ENCODE measurements around the gene B3GNT9.

The B3GNT9 gene

DNA sequence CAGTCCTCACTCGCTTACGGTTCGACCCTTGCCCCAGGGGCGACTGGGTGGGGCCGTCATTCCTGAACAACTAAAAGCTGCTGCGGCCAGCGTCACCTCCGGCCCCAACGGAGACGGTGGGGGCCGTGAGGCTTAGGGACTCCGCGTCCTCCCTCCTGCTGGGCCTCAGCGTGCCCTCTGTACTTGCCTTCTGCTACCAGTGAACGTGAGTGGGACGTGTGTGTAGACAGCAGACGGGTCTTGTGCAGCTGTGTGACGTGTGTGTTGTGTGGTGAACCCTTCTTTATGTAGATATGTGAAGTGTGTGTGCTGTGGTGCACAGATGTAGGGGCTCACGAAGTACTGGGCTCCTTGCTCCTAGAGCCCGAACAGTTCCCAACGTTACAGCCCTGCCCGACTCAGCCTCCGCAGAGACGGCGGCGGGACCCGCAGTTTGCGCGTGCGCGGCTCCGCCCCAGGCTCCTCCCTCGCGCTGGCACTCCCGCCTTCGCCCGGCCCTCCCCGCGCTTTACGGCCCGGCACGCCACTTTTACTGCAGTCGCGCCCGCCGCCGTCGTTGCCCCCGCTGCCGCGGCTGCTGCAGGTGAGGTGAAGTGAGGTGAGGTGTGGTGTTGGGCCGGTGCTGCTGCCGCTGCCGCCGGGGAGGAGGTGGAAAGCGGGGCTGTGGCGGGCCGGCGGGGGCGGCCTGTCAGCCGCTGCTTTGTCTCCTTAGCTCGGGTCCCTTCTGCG, 41.2 kb downstream of the B3GNT9 start, which contains the start of gene PHAF1:
Gene PHAF1 (plus strand): TSS at position 535 of the 729 bp plus-strand sequence. CDS start 235 bp downstream, outside the sequence.
- DNase-seq: peak; percentile 97

DNA sequence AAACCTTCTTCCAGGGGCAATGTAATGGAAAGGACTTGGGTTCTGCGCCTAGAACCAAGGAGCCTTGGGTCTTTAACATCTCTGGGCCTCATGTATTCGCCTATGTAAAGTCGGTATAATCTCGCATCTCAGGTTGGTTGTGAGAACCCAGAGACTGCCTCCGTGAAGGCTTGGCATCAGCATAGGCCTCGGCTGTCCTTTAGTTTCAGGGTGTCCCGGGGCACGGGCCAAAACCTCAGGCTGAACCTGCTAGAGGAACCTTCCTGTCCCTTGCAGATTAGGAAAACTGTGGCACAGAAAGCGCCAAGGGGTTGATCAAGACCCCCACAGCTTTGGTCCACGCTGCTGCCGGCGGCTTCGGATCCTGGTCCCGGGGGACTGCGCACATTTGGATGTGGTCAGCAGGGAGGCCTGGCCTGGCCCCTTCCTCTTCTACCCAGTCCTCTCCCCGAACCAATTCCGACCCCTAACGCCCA, 41.8 kb downstream of the B3GNT9 start:
- no peak for DNase-seq

DNA sequence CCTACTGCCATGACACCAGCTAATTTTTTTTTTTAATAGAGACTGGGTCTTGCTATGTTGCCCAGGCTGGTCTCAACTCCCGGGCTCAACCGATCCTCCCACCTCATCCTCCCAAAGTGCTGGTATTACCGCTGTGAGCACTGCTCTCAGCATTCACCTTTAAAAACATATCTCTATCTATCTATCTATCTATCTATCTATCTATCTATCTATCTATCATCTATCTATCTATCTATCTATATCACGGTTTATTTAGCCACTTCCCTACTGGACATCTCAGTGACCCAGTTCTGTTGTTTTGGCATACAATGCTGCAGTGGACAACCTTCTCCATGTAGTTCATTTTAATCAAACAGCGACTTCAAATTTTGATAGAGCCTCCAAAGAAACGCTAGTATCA, 42.3 kb downstream of the B3GNT9 start:
- DNase-seq: no peak

DNA sequence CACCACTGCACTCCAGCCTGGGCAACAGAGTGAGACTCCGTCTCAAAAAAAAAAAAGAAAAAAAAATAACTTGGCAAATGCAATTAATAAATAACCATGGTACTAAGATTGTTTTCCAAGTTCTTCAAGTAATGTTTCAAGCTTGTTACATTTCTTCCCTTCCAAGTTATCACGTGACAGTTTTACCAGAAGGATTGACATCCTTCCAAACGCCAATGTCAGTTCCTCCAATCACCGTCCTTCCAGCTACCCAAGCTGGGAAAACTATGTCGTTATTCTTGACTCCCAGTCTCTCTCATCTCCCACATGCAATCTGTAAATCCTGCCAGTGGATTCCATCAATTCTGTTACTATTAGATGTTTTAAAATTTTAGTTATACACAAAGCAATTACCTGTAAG, 44.9 kb downstream of the B3GNT9 start:
- DNase-seq: no peak

DNA sequence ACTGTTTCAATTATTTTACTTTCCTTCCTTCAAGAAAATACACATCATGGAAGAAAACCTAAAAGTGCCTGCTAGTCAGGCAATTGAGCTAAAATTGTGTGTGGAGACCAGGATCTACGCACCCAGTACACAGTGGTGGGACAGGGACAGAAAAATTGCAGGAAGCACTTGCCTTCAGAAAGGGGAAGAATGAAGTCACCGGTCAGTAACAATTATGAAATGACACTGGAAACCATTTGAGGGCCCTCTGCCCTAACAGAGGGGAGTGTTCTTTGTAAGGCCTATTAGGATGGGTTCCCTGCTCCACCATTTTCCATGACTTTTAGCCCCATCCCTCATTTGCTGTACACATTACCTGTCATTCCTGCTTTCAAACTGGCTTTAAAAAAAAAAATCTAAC, 45.6 kb downstream of the B3GNT9 start:
- no peak for DNase-seq

DNA sequence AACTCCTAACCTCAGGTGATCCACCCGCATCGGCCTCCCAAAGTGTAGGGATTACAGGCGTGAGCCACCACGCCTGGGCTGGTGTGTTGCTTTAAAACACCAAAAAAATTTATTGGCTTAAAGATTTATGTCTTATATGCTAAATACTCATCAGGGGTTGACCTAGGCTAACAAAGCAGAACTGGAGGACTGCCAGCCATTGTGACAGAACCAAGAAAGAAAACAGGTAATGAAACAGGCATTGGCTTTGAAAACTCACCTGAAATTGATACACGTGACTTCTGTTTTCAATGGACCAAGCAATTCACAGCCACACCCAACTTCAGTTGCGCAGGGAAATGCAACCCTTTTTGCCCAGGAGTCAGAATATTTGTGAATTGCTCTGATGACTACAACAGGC, 46.0 kb downstream of the B3GNT9 start:
- DNase-seq: no peak

DNA sequence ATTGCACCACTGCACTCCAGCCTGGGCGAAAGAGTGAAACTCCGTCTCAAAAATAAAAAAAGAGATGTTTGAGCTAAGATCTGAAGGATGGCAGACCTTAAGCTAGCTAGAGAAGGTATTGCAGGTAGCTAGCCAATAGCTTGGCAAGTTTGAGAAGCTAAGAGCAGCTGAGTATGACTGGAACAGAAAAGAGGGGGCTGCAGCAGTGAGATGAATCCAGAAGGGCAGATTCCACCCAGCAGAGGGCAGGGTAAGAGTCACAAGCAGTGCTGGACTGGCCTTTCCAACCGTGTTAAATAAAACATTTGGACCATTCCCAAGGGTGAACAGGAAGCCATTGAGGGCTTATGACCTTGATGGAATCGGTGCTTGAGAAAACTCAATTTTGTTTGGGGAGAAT, 46.7 kb downstream of the B3GNT9 start:
- DNase-seq: no peak

DNA sequence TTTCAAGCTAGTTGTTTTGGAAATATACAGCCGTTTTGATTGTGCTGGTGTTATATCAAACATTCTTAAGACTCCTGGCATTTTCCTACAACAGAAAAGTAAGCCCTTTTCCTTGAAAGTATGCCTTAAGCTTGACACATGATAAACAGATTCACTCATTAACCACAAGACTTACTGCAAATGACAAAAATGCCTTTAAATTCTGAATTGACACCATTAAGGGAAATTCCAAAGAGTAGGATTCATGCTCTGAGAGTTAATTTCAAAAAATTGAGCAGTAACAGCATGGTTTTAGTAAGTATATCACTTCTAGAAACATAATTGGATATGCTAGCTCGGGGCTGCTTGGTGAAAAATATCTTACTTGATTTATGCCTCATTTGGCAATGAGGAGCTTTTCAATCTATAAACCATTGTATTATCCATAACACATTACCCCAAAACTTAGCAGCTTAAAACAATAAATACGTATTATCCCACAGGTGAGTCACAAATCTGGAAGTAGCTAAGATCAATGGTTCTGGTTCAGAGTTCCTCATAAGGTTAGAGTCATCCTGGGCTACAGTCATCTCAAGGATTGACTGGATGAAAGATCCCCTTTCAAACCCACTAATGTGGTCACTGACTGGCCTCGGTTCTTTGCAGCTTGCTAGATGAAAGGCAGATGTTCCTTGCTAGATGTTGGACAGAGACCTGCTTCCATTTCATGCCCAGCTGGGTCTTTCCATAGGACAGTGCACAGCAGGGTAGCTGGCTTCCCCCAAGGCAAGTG, 49.3 kb downstream of the B3GNT9 start:
- peak; percentile 47 for DNase-seq

DNA sequence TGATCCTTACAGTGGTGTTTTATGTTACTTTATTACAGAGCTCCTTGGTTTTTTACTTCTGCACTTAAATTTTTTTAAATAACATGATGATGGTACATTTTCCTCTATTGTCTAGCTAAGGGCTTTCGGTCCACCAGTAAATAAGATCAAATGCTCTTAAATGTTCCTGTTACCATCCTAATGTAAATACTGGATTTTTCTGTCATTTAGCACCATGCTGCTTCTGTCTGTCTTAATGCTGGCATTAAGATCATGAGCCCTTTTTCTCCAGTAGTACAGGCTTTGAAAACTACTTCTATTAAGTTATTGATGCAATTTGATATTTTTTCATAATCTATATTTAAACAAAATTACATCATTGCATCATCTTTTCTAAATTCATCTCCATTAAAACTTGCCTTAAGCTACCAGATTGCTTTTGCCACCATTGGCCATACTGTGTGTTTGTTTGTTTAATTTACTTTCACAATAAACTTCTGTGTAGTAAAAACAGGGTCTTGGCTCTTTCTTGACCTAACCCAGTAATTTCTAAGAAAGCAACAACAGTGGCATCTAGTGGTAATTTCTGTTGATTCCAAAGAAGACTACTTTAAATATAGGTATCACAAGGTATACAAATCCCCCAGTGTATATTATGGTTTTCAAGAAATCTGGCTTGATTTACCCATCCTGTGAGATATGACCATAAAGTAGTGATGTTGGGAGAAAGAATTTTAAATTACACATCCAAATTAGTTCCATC, 50.1 kb downstream of the B3GNT9 start:
- DNase-seq: no peak

DNA sequence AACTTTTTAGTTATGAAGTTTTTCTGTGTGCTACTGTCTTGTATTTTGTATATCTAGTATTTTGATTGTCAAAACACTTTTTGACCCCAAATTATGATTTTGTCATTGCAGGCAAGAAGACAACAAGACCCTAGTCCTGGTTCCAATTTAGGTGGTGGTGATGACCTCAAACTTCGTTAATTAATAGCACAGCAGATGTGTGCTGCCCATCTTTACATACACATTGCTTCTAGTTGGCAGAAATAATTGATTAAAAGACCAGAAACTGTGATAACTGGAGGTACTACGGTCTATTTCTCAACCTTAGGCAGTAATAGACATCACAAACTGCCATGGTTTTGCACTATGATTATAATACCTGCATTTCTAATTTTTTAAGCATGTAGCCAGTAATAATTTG, 52.2 kb downstream of the B3GNT9 start:
- no peak for DNase-seq

Data from activated CD4-positive, alpha-beta T cell treated with anti-CD3 and anti-CD28 coated beads for 48 hours (primary cell).